NCI-H1436 (cell line): ENCODE results near the gene ITIH6.

Experiments used
- DNase-seq: peaks from one replicate; lab custom pipeline; 2025; lab: John Stamatoyannopoulos, UW

The ITIH6 gene

DNA sequence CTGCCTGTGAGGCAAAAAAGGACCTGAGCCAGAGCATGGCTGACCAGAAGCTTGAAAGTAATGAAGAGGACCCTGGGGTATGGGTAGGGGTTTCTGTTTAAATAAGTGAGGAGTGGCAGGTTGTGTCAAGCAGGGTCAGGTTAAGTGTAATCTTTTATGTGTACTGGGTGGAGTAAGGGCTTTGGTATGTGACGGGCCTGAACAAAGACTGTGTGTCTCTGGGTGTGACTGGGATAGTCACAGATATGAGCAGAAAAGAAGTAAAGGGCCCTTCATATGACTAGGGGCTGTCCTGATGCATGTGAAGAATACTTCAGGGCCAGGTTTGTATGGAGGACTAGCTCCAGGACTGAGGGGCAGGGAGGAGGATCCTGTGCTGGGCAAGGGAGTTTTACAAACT, 82.4 kb downstream of the ITIH6 start:
- DNase-seq, result no peak

DNA sequence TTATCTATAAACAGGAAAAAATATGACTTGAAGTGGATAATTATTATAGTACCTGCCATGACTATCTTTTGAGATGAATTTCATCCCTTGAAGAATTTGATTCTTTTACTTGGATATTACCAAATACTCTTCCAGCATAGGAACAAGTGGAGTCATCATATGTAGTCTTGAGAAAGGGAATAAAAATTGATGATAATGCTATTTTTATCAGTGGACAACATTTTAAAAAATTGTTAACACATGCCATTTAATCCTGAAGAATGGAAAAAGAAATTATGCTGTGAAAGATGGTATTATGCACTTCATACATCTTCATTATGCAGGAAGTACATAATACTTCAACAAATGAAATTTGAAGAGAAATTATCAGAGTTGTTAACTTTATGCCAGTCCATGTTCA, 83.6 kb downstream of the ITIH6 start:
- DNase-seq, result no peak

- no peak for DNase-seq
These were observed 86.3 kb downstream of the ITIH6 start for GRCh38 chrX:54711735-54712134.

DNA sequence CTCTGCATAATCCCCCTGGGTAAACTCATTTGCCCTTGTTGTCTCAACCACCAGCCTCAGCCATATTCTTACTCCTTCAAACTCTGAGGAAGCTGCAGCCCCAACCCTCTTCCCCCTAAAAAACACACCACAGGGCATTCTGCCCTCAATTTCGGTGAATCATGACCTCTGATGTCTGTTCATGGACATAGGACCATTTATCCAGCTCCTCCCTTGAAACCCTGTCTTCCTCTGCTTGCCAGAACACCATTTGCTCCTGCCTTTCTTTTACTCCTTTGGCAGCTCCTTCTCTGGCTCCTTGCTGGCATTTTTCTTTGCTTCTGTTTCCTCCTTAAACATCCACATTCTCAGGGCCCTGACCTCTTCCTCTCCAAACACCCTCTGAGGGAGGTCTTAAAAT, 87.1 kb downstream of the ITIH6 start:
- no peak for DNase-seq

DNA sequence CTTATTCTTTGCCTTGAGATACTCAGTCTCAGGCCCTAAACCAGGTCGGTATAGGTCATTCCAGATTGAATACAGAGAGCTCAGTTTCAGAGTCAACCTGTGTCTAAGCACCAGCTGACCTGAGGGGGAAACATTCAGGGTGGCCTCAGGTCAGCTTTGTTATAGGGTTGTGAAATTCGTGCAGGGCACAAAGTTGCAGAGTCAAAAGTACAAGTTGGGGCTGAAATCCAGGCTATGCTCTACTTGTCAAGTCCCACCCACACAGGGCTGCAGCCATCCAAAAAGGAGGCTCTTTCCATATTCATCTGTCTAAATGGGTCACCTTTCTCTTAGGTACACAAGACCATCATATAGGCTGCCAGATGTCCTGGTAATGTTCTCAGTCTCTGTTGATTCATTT, 89.7 kb downstream of the ITIH6 start:
- DNase-seq, result no peak
